Right ventricle myocardium inferior (tissue), 1 donor: ENCODE measurements around the gene SLC49A3. TPM values are rescaled to one million over a fixed set of nuclear protein-coding genes. Genes with fewer than 3 reads are reported as not detected.

Experiments used
- ATAC-seq: fragments of 200-7000 bp; cut with Tn5 transposase; one replicate; pipeline ENCODE4 v1.9.1; 2020; ENCODE audit warnings: mild to moderate bottlenecking, moderate library complexity
- DNase-seq: peaks from one replicate; pipeline ENCODE4 v3.0.0; 2021; ENCODE audit errors: missing footprints
- intact Hi-C: fragments of 100-400 bp; cut with DNase I; formaldehyde crosslinking; loops from one replicate; pipeline ENCODE4 v1.11.0; 2022
- total RNA-seq: library from RNA; stranded (reverse); fragmentation: NEBNext Ultra II Directional; extraction: Animal tissue kit (Norgen Biotek cat#: 25700); gene quantifications from one replicate; pipeline ENCODE4 v1.2.1, GENCODE V29; 2021
- donor health status: DM: no; HTN: yes; CAD: no; lungs with severe emphysema.

Gene SLC49A3
- total RNA-seq, 1 donor from 2014 or later, result 17.3 TPM

DNA sequence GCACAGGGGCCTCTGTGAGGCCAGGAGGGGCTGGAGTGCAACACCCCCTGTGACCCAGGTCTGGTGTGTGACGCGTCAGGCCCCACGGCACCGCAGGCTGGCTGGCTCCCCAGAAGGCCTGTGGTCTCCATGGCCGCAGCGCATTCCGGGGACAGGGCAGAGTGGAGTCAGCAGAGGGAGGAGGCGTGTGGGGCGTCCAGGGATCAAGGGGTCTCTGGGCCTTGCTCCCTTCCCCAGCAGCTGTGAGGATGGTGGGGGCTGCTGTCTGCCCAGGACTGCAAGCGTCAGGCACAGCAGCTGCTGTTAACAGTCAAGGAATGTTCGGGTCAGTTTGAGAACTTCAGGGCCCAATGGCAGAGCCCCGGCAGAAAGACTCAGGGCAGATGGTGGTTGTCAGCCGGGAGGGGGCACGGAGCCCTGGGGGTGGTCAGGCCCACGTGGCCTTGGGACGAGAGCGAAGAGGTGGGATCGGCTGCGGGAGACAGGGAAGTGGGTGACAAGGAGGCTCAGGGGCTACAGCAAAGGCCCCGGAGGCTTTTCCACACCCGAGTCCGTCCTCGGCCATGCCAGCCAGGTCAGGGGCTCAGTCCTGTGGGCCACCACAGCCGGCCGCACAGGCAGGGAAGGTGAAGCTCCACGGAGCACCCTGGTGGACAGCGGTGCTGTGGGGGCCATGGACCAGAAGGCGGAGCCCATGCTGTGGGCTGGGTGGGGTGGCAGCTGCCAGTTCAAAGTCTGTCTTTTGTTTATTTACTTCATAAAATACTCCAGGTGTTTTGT is 35.0 kb upstream of the SLC49A3 start:
- DNase-seq (peak; percentile 57), ATAC-seq (no peak)
- intact Hi-C loops, result no loop called here

- DNase-seq (peak; percentile 18), ATAC-seq (no peak)
- intact Hi-C loops, result no loop called here
These were observed 34.0 kb upstream of the SLC49A3 start for GRCh38 chr4:722851-723360.

GRCh38 chr4:722169-722725 is 33.3 kb upstream of the SLC49A3 start:
- intact Hi-C loops, result no loop called here
- no peak for DNase-seq
- ATAC-seq, result no peak

DNA sequence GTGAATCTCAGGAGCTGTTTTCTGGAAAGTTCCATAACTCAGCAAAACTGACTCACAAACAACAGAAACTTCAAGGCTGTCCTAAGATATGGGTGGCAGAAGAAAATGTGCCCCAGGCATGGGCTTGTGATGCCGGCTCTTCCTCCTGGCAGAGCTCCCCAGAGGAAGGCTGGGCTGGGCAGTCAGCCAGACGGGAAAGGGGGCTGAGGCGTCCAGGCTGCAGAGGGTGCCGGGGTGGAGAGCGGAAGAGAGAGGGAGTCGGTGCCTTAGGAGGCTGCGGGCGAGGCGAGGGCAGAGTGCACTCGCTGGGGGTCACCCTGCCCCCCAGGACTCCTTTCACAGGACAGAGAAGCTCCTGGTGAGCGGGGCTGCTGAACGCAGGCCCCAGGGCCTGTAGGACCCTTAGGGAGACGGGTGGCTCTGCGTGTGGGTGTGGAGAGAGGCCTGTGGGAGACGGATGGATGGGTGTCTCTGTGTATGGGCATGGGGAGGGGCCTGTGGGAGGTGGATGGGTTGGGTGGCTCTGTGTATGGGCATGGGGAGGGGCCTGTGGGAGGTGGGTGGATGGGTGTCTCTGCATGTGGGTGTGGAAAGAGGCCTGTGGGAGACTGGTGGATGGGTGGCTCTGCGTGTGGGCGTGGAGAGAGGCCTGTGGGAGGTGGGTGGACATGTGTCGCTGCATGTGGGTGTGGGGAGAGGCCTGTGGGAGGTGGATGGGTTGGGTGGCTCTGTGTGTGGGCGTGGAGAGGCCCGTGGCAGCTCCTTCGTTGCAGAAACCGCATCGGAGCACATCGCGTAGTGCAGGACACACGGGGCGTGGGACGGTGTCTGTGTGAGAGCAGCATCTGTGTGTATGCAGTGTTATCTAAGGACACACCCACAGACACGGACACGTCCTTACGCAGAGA is 32.6 kb upstream of the SLC49A3 start:
- intact Hi-C loops, result no loop called here

DNA sequence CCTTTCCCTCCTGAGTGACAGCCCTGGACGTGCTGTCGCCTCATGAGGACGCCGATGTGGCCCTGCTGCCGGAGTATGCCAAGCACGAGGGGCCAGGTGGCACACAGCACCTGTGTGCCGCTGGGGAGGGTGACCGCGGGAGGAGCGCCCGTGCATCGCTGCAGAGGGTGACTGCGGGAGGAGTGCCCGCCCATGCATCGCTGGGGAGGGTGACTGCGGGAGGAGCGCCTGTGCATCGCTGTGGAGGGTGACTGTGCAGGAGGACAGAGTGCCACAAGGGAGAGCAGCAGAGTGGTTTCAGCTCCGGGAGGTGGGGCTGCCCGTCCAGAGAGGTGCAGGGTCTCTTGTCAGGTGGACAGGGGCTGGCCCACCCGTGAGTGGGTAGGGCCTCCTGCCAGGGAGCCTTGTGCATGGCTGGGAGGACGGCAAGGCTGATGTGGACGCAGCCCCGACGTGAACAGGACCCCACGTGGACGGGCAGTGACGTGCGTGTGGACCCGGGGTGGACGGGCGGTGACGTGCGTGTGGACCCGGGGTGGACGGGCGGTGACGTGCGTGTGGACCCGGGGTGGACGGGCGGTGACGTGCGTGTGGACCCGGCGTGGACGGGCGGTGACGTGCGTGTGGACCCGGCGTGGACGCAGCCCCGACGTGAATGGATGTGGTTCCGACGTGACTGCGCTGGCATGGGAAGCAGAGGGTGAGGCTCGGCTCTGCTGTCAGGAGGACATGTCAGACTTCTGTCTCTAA is 31.3 kb upstream of the SLC49A3 start:
- DNase-seq, result peak; percentile 52
- ATAC-seq, result no peak
- intact Hi-C loops, result no loop called here

More for the DNA sequence above, 32.6 kb upstream of the SLC49A3 start:
- ATAC-seq, result no peak
- peak; percentile 59 for DNase-seq

GRCh38 chr4:718460-718859 is 29.5 kb upstream of the SLC49A3 start:
- ATAC-seq, result no peak
- intact Hi-C loops, result no loop called here
- DNase-seq, result peak; percentile 60

- ATAC-seq (peak; percentile 57), DNase-seq (peak; percentile 53)
- intact Hi-C loops, result no loop called here
These were observed 28.8 kb upstream of the SLC49A3 start for GRCh38 chr4:717601-718320.

DNA sequence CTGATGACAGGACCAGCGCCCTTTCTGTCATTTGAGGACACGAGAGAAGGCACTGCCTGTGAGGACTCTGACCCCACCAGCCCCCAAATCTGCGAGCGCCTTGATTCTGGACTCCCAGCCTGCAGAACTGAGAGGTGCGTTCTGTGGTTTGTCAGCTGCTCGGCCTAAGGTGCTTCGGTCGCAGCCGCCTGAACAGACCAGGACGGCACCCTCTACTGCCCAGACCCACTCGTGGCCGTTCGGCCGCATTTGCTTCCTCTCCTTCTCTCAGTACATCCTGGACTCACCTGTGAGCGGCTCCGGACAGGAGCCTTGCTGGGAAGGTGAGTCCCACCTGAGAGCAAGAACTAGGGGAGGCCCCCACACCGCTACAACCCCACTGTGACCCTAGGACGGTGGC is 25.1 kb upstream of the SLC49A3 start:
- no peak for ATAC-seq
- no peak for DNase-seq
- intact Hi-C loops, result no loop called here

- peak; percentile 14 for ATAC-seq
- intact Hi-C loops, result no loop called here
- DNase-seq, result no peak
These were observed 24.1 kb upstream of the SLC49A3 start for GRCh38 chr4:712916-713632.

GRCh38 chr4:712093-712492 is 23.1 kb upstream of the SLC49A3 start:
- DNase-seq, result no peak
- intact Hi-C loops, result no loop called here
- ATAC-seq, result no peak

DNA sequence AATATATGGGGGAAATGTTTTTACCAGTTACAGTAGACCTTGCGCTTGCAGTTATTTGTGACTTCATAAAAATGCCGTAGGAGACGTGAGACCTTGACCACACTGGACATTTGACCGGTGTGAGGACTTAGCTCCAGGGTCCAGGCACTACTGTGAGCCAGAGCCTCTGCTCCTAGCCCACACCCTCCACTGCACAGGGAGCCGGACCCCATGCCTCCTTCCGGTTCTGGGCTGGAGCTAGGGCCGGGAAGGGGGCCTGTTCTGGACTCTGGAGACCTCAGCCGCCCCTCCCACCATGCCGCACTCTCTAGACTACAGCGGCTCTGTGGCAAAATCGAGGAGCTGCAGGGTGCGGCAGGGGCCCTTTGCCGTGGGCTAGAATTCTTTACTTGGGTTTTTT is 22.0 kb upstream of the SLC49A3 start:
- ATAC-seq, result no peak
- intact Hi-C loops, result no loop called here
- peak; percentile 45 for DNase-seq

DNA sequence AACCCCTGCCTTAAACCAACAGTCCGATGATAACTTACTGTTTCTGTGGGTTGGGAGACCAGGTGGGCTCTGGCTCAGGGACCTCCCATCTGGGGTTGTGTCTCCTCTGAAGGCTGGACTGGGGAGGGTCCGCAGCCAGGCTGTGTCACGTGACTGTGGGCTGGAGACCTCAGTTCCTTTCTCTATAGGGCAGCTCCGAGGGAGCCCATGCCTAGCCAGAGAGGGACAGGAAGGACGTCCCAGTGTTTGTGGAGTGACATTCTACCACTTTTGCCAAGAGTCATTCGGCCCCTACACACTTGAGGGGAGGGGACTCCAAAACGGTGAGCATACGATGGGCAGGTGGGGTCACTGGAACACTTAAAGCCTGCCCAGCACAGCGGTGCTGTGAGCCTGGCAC is 21.2 kb upstream of the SLC49A3 start:
- intact Hi-C loops, result no loop called here
- ATAC-seq, result no peak
- DNase-seq, result peak; percentile 54

DNA sequence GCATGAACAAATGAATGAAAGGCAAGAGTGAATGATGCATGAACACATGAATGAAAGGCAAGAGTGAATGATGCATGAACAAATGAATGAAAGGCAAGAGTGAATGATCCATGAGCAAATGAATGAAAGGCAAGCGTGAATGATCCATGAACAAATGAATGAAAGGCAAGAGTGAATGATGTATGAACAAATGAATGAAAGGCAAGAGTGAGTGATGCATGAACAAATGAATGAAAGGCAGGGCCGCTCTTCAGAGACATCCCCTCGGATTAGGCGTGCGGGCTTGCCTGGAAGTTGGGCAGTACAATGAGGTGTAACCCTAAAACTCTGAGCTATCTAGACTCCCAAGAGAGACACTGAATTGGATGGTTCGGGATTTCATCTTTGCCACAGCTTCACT is 20.4 kb upstream of the SLC49A3 start:
- intact Hi-C loops, result no loop called here
- DNase-seq, result peak; percentile 23
- ATAC-seq, result no peak

DNA sequence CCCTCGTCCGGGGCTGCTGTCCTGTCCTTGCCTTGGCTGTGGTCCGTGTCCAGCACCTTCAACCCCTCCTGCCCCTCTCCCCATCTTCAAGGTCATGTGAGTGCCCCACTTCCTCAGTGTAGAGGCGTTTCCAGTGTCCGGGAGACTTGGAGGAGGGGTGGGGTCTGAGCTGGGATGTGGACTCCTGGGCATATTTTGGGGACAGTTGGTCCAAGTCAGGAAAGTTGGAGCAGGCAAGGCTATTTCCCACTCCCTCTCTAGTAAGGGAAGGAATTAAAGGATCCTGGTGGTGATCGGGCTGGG is 19.6 kb upstream of the SLC49A3 start:
- ATAC-seq, result no peak
- intact Hi-C loops, result no loop called here
- DNase-seq, result peak; percentile 57

GRCh38 chr4:707929-708630 is 19.1 kb upstream of the SLC49A3 start:
- intact Hi-C loops, result no loop called here
- ATAC-seq (no peak), DNase-seq (peak; percentile 16)

GRCh38 chr4:706834-707598 is 18.1 kb upstream of the SLC49A3 start:
- intact Hi-C loops, result no loop called here
- no peak for ATAC-seq
- DNase-seq, result peak; percentile 57
